Mammary microvascular endothelial cell (primary cell): ENCODE data around the gene CHST6. TPM values are rescaled to one million over a fixed set of nuclear protein-coding genes. Genes with fewer than 3 reads are reported as not detected.

Experiments
- total RNA-seq: library from RNA; depleted of rRNA; stranded (reverse); fragments of >200 nt; gene quantifications from 2 replicates; pipeline ENCODE4 v1.2.3, GENCODE V29; 2015

The CHST6 gene
- total RNA-seq: 0.20 and 0.44 TPM in 2 replicates

GRCh38 chr16:75495076-75495674 is at the start of gene CHST6:
CHST6 (minus strand) TSS chr16:75495441; CDS start chr16:75479828, 15,613 bp downstream.

DNA sequence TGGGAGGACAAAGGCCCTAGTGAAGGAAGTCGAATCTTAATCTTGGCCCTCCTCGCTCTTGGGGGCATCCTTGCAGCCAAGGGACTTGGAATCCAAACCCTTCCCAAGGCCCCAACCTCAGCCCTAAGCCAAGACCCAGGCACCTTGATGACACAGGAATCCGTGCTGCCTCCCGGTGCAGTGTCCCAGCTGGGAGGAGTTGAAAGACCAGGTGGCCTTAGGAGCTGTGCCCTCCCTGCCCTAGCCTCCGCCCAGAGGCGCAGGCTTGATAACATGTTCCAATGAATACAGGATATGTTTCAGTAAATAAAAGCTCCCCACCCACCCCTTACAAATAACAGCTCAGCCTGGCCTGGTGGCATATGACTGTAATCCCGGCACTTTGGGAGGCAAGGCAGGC is 40.7 kb upstream of the CHST6 start, which contains the start of gene CHST5:
CHST5 (minus strand) TSS at position 208 of the 400 bp plus-strand sequence. CDS start 5,724 bp downstream, outside the sequence.

GRCh38 chr16:75464122-75464918 is 30.9 kb downstream of the CHST6 start, which contains the start of gene TMEM170A:
TMEM170A (minus strand) TSS chr16:75464689; CDS start chr16:75464600, 89 bp downstream.

GRCh38 chr16:75432828-75433731 is 62.2 kb downstream of the CHST6 start, which contains the start of gene CFDP1:
CFDP1 (minus strand) TSS chr16:75433503; CDS start chr16:75433352, 151 bp downstream.

Other genes starting within 250 kb of the CHST6 start
- gene BCAR1, start 243.8 kb downstream of the CHST6 start, total RNA-seq: 243 and 270 TPM in 2 replicates
- gene CFDP1, start 61.9 kb downstream of the CHST6 start, total RNA-seq: 137 and 184 TPM in 2 replicates
- gene TMEM170A, start 30.8 kb downstream of the CHST6 start, total RNA-seq: 14.3 and 17.0 TPM in 2 replicates
- not detected in 2 replicates for gene CHST5, start 40.7 kb upstream of the CHST6 start, total RNA-seq
- gene TMEM231, start 60.8 kb upstream of the CHST6 start, total RNA-seq: 4.0 and 6.8 TPM in 2 replicates
- gene GABARAPL2, start 70.9 kb upstream of the CHST6 start, total RNA-seq: 49.1 and 49.8 TPM in 2 replicates
- gene ADAT1, start 127.8 kb upstream of the CHST6 start, total RNA-seq: 31.0 and 35.1 TPM in 2 replicates
- gene KARS1, start 152.2 kb upstream of the CHST6 start, total RNA-seq: 227 and 241 TPM in 2 replicates
- 43.9 and 52.0 TPM in 2 replicates for gene TERF2IP, start 152.3 kb upstream of the CHST6 start, total RNA-seq
- gene CPHXL2, start 181.6 kb upstream of the CHST6 start, total RNA-seq: not detected in 2 replicates
- gene DUXB, start 206.0 kb upstream of the CHST6 start, total RNA-seq: not detected in 2 replicates
- gene CPHXL, start 231.0 kb upstream of the CHST6 start, total RNA-seq: not detected in 2 replicates